GM19328 (cell line): Measurements from ENCODE around the gene CDC45.

Source experiments
- ATAC-seq: cut with Tn5 transposase; IDR thresholded peaks from one replicate; pipeline ENCODE4 v1.9.1; 2021; ENCODE audit warnings: mild to moderate bottlenecking, moderate library complexity; ENCODE audit not compliant: unreplicated experiment

Gene CDC45

DNA sequence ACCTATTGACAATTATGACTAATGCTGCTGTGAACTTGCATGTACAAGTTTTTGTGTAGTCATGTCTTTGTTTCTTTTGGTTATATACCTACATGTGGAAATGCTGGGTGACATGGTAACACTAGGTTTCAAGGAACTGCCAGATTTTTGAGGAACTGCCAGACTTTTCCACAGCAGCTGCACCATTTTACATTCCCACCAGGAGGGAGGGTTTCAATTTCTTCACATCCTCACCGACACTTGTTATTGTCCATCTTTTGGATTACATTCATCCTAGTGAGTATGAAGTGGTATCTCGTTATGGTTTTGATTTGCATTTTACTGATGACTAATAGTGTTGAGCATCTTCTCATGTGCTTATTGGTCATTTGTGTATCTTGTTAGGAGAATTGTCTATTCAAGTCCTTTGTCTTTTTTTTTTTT lies 31.2 kb downstream of the CDC45 start:
- no peak for ATAC-seq

DNA sequence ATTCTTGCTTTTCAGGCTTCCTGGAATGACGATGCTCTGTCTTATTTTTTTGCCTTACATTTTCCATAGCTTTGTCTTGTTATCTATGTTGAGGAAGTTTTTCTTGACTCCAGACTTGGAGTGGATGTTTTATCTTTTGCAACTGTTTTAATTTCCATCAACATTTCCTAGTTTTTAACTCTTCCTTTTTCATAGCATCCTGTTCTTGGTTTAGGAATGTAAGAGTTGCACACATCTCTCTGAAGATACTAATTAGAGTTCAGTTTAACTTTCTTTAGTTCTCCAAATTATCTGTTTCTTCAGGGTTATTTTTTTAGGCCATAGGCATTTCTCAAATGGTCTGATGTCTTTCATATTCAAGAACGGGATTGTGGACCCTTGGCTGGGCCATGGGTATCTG lies 34.1 kb downstream of the CDC45 start:
- ATAC-seq = no peak

DNA sequence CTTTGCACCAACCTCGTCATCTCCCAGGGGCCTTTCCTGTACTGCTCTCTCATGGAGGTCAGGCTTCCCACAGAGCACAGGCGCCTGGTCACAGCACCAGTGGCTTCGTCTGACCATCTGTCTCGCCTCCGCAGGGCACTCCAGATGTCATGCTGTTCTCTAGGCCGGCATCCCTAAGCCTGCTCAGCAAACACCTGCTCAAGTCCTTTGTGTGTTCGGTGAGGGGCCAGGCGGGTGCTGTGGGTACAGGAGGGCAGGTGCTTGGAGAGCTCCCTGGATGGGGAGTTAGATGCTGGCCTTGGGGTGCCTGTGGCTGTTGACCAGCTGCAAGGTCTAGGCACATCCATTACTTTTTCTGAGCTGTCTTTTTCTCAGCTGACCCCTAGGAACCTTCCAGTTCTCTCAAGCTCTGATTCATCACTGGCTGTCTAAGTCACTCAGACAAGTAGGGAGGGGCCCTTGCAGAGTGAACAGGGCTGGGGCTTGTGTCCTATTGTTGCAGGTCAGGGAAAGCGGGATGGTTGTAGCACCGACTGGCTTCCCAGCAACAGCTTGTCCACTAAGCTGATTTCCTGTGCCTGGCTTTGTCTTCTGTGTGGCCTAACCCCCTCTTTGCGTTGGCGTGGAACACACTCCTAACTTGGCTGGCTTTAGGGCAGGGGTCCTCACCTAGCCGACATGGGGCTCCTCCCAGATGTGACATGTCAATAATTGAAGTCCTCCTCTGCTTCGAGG lies 35.3 kb downstream of the CDC45 start:
- ATAC-seq = no peak

DNA sequence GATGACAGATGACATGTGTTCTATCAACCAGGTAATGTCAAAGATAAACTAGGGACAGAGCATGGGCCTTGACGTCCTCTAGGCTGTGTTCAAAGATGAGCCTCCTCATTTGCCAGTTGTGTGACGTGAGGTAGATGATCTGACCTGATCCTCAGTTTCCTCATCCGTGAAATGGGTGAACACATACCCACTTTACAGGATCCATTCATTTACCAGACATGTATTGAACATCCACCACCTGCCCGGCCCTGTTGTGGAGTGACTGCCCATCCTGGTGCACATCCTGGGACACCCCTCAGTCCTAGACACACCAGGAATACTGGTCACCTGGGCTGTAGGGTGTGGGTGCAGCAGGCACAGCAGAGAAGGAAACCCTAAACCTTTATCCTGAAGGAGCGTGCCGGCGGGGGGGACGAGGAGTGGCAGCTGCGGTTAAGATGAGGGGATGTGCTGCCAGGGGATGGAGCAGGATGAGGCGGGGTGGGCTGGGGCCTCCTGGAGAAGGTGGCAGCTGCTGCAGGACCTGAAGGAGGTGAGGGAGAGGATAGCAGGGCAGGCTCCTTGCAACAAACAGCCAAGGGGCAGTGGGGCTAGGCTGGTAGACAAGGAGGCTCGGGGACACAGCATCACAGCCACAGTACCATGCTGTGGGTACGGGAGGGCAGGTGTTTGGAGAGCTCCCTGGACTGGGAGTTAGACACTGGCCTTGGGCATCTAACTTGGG lies 36.1 kb downstream of the CDC45 start:
- no peak for ATAC-seq

DNA sequence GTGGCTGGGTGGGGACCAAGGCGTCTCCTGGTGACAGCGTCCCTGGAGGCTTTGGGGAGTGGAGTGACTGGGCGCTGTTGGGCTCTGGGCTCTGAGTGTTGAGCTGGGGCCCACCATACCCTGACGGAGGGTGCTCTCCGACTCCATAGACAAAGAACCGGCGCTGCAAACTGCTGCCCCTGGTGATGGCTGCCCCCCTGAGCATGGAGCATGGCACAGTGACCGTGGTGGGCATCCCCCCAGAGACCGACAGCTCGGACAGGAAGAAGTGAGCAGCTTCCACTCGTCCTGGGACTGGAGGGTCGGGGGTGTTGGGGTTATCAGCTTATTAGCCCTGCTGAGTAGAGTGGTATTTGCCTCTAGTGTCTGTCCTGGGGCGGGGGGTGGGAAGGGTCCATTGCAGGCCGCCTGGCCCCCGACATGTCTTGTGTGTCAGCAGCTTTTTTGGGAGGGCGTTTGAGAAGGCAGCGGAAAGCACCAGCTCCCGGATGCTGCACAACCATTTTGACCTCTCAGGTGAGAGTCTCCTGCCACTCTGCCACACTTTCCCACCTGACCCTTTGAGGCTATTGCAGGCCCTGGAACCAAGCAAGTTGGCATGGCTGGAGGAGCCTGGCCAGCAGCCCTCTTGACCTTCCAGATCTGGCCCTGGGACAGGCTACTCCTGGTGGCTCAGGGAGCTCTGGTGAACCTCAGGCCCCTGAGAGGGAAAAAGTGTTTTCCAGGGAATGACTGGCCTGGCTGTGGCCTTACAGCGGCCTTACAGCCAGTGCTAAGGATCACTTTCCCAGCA lies 36.9 kb downstream of the CDC45 start:
- ATAC-seq = no peak

DNA sequence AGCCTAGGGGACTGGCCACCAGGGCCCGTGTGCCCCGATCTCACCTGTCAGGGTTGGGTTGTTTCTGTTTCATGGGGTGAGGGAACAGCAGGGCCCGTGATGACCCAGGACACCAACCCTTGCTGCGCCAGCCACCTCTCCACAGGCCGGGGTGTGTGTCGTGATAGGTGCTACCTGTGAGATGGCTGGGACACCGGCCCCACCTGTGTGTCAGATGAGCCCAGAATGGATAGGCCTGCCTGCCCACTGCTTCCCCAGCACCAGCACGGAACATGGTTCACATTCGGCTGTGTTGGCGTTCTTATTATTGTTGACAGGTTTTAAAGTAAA lies 37.4 kb downstream of the CDC45 start:
- ATAC-seq = no peak

DNA sequence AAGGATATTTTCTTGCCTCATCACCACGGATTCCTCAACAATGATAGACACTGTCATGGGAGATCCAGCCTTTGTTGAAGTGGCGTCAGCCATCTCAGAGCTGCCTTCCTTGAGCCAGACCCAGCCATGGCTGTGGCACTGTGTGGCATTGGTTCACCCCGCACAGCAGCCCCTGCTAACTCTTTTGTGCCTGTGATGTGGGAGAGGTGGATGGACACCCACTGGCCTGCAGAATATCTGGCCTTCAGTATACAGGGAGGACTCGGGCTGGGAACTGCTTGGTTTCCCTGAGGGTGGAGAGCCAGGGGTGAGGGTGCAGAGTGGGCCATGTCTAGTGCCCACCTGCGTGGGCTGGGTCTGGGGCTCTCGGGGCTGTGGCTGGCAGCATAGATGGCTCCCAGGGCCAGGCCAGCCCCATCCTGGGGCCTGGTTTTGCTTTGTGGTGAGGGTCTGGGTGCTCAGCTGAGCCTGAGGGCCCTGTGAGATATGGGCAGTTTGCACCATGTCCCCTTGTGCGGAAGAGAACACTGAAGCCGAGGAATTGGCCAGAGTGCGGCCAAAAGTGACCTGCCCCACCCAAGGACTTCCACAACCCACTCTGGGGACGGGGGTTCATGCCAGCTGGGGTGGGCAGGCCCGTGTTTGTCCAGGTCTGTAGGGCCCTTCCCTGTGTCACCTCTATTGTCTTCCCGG lies 38.3 kb downstream of the CDC45 start:
- no peak for ATAC-seq

DNA sequence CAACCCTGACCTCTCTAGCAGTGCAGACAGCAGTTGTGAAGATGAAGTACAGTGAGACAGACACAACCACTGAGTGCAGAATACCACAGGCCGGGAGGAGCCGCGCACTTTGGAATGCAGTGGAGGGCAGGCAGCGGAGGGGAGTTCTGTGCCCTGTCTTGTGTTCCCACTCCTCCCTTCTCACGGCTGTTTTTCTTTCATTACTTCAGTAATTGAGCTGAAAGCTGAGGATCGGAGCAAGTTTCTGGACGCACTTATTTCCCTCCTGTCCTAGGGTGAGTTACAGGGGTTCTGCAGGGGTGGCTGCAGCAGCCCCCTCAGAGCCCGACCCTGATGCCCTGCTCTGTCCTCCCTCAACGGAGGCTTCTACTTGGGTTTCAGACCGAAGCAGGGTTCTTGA lies 38.9 kb downstream of the CDC45 start:
- ATAC-seq = no peak

DNA sequence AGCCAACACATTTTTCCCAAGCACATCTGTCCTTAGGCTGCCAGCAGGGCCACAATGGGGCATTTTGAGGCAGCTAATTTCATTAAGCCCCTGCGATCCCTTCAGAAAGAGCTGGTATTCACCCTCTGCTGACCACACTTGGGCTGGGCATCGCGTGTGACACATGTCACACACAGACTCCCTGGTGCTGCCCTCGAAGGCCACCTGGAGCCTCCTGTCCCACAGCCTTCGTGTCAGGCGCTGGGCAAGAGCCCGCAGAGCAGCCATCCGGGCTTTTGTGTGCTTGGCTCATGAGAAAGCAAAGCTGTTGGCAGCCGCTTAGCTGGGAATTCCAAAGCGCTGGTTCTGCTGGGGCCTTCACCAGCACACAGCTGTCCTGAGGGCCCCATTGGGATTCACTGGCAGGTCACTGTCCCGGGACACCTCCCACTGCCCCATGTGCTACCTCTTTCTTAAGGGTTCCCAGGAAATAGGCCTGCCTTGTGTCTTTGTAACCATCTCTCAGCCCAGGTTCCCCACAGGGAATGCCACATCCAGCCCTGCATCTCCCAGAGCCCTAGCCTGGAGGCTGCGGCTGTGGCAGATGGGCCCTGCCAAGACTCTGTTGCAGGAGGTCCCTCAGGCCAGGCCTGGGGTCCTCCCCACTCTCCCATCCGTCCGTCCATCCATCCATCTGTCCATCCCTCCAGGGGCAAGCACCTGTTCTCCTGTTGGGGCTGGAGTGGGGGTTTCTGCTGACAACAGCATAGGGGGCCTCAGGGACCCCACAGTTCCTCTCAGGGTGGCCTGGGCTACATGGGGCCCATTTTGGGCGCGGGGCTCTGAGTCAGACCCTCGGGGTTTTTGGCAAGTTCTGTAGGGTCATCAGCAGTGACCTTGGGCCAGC lies 39.6 kb downstream of the CDC45 start:
- ATAC-seq = no peak

DNA sequence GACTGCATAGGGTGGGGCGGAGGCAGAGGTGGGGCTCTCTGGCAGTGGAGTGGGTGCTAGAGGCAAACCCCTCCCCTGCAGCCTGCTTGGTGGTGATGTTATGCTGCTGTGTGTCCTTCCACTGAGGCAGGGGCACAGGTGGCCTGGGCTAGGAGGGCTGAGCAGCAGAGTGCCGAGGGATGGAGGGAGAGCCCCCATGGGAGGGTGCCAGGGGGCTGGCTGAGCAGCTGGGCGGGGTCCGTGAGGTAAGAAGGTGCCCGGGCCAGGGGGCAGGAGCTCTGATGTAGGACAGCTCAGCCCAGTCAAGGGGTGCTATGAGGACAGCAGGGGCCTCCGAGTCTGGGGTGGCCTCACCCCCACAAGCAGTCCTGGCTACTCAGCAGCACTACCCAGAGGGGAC lies 40.3 kb downstream of the CDC45 start:
- ATAC-seq = no peak

DNA sequence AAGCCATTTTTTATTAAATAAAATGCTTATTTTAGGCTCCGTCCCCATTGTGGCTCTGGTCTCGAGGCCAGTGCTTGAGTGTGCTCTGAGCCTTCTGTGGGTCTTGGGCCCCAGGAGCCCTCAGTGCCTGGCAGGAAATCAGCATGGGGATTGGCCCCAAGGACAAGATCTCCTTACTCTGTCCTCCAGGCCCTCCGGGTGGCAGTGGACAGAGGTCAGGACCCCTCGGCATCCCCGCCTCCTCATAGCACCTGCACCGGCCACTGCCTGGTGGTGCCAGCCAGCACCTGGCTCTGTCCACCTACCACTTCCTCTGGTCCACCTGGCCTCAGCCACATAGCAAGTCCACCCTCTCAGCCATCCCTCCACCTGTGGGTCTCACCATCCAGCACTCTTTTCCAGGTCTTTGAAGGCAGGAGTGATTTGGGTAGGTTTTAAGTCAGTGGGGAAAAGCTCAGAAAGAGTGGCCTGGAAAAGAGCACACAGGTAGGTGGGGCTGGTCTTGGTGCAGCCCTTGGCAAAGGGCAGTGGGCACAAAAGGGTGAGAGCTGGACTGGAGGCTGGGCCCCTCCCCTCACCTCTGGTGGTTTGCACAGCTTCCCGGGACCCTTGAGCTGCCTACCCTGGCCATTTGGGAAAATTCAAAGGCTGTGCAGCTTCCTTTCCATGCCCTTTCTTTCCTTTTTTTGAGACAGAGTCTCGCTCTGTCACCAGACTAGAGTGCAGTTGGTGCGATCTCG lies 41.0 kb downstream of the CDC45 start:
- ATAC-seq = no peak

DNA sequence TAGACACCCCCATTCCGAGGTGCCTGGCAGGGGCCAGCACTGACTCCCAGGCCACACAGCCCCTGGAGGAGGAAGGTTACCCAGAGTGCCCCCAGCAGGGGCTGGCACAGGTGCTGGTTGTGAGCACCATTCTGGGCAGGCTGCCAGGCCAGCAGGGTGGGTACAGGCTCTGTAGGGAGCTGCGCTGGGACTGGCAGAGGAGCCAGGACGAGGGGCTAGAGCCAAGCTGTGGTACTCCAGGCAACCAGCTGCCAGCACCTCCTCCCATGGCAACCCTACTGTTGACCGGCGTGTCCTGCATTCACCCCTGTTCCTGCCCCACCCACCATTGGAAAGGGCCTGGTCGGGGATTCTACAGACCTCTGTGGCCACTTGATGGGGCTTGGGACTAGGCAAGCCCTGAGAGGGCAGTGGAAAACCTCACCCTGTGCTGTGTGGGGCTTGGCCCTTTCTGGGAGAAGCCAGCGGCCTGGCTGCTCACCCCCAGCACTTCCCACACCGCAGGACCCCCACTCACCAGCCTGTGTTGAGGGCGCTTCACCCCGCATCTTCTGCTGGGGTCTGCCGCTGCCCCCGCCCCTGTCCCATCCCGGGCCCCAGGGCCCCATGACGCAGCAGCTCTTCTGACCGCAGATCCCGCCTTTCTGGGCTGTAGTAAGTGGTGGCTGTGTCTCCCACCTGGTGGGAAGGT lies 42.6 kb downstream of the CDC45 start:
- ATAC-seq = no peak

DNA sequence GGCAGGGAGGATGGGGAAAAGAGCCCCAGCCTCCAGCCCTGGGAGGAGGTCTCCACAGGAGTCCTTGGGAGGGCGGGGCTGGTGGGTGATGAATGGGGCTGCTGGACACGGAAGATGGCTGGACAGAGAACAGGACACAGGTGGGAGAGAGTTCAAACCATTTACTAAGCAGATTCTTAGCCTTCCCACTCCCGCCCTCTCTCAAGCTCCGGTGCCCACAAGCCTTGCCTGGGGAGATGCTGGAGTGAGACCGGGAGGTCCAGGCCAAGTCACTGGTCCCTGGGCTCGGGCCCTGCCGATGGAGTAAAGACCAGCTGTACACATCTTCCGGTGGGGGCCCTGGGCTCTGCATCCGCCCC lies 43.1 kb downstream of the CDC45 start:
- no peak for ATAC-seq

DNA sequence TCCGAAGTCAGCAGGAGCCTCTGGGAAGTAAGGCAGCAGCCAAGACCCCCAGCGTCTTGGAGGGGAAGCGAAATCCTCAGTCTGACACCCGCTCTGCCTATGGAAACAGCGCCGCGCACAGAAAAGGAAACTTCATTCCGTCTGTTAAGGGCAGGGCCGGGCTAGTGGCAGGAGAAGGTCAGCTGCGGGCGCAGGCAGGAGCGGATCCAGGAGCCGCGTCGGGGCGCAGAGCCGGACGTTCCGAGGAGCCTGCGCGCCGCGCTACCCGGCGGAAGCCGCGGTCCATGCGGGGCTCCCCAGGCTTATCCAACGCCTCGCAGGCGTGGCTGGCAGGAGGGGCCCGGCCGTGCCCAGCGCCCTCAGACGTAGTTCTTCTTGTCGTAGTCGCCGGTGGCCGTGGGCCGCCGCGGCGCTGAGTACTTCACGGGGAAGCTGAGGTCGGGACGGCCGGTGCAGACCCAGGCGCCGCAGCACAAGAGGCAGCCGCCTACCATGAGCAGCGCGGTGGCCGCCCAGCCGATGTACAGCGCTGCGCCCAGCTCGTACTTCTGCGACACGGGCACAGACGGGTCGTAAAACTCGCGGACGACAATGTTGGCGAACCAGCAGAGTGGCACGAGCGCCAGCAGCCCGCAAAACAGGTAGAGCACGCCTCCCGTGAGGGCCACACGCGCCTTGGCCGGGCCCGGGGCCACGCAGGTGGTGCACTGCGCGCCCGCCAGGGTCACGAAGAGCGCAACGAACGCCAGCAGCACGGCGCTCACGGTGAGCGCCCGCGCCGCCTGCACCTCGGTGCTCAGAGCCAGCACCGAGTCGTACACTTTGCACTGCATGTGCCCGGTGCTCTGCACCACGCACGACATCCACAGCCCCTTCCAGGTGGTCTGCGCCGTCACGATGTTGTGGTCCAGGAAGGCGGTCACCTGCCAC lies 43.8 kb downstream of the CDC45 start:
- ATAC-seq = no peak

DNA sequence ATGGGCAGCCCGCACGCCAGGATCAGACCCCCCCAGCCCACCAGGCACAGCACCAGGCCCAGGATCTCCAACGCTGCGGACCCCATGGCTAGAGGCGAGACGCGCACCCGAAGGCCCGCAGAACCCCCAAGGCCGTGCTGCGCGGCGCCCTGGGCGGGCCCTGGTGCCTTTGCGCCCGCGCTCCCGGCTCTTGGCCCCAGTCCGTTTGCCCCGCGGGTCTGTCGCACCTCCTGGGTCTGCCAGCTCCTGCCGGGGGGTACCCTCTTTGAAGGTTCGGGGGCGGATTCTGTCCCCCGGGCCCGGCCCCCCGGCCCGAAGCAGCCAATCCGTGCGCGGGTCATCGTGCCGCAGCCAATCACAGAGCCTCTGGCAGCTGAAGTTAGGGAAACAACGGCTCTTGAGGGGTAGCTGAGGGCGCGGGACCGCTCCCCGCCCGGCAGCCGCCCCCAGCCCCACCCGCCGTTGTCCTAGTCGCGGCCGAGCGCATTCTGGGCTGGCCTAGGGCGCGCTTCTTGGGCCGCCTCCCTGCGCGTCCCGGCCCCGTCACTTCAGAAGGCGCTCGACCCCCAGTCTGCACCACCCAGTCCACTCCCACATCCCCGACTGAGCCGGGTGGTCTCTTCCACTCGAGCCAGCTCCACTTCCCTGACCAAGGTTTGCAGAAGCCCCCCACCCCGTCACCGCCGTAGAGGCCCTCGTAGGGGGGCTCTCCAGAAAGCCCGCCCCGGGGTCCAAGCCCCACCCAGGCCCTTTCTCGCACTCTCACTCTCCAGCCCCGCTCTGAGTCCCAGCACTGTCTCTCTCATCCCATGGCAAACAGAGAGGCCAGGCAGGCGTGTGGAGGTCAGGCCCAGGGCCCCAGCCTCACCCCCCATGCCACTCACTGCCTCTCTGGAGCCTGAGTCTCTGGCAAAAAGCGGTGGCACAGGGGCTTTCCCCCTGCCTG lies 44.7 kb downstream of the CDC45 start, which contains the start of gene CLDN5:
TSS of gene CLDN5 (minus strand) at position 241 of the 946 bp plus-strand sequence. CDS start at position 86, 155 bp downstream.
- no peak for ATAC-seq

DNA sequence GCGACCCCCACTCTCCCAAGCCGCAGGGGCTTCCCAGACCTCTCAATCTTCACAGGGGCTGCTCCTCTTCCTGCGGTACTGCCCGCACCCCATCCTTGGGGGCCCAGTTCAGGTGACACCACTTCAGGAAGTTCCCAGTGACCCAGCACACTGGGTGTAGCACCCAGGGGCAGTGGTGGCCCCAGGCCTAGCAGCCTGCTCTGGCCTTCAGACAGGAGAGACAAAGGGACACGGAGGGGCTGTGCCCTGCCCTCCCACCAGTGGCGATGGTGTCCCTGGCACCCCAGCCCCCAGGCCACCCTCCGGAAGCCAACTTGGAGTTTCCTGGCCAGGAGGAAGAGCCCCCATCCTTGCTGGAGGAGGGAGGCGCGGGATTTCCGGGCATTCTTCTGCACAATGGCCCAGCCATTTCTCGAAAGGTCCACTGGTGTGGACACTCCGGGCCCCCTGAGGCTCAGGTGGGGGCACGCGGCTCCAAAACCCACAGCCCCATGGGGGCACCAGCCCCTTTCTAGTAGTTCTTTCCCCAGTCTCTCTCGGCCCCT lies 45.5 kb downstream of the CDC45 start:
- no peak for ATAC-seq

DNA sequence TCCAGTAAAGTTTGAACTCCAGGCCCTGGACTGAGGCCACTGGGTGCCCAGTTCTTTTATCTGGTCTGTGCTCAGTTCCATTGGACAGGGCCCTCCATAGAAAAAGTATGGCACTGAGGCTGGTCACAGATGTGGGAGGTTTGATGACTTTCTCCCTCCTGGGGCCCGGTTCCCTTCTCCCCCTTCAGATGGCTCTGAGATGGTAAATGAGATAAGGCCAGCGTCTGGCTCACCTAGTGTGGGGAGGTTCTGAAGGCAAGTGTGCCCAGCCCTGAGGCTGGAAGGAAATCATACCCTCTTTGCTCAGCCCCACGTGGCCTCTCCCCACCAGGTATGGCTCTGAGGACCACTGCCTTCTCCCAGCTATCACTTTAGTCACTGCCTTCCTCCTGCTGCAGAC lies 45.9 kb downstream of the CDC45 start:
- no peak for ATAC-seq
